Astrocyte (in vitro differentiated cells and primary cell): ENCODE measurements around the gene LPGAT1. TPM values are rescaled to one million over a fixed set of nuclear protein-coding genes. Genes with fewer than 3 reads are reported as not detected.

Experiments used
- DNase-seq: peaks from one replicate; pipeline ENCODE4 v3.0.0-alpha.2; 2010; ENCODE audit warnings: low read depth
- FAIRE-seq: peaks from 2 replicates; lab custom pipeline; 2011; peaks lifted over from hg19 to GRCh38; lab: Jason Lieb, UNC
- H2AFZ ChIP-seq: 2 replicates; pipeline ENCODE4 v1.6.0; 2012; ENCODE audit warnings: low read depth, low read length, inconsistent platforms
- H3K27ac ChIP-seq: 2 replicates; pipeline ENCODE4 v1.5.1; 2011; ENCODE audit warnings: low read depth, low read length, inconsistent platforms
- H3K27me3 ChIP-seq: 2 replicates; pipeline ENCODE4 v1.6.0; 2011; ENCODE audit warnings: low read length, inconsistent platforms; ENCODE audit not compliant: insufficient read depth
- H3K36me3 ChIP-seq: 2 replicates; pipeline ENCODE4 v1.5.1; 2011; ENCODE audit warnings: low read length, inconsistent platforms; ENCODE audit not compliant: insufficient read depth
- H3K4me1 ChIP-seq: 2 replicates; pipeline ENCODE4 v1.5.1; 2011; ENCODE audit warnings: low read length, inconsistent platforms; ENCODE audit not compliant: insufficient read depth
- H3K4me2 ChIP-seq: 2 replicates; pipeline ENCODE4 v1.6.0; 2012; ENCODE audit warnings: low read length, inconsistent platforms
- H3K4me3 ChIP-seq: 2 replicates; pipeline ENCODE4 v1.5.1; 2011; ENCODE audit warnings: low read depth, mild to moderate bottlenecking, low read length, inconsistent platforms; ENCODE audit not compliant: insufficient read depth
- H3K79me2 ChIP-seq: 2 replicates; pipeline ENCODE4 v1.6.0; 2012; ENCODE audit warnings: mild to moderate bottlenecking, low read length, inconsistent platforms; ENCODE audit not compliant: insufficient read depth
- H3K9ac ChIP-seq: 2 replicates; pipeline ENCODE4 v1.6.0; 2012; ENCODE audit warnings: mild to moderate bottlenecking, low read length, inconsistent platforms
- H3K9me3 ChIP-seq: 2 replicates; pipeline ENCODE4 v1.5.1; 2012; ENCODE audit warnings: low read depth, mild to moderate bottlenecking, low read length, inconsistent platforms; ENCODE audit not compliant: insufficient read depth
- H4K20me1 ChIP-seq: 2 replicates; pipeline ENCODE4 v1.6.0; 2012; ENCODE audit warnings: low read length, inconsistent platforms; ENCODE audit not compliant: insufficient read depth
- H3K27ac Mint-ChIP-seq: one replicate; pipeline ENCODE4 v1.8.0; 2021; ENCODE audit warnings: mild to moderate bottlenecking, mixed read lengths; ENCODE audit not compliant: unreplicated experiment
- H3K27me3 Mint-ChIP-seq: one replicate; pipeline ENCODE4 v1.8.0; 2021; ENCODE audit warnings: low read depth, mixed read lengths; ENCODE audit not compliant: unreplicated experiment
- H3K36me3 Mint-ChIP-seq: one replicate; pipeline ENCODE4 v1.8.0; 2021; ENCODE audit warnings: low read depth, mixed read lengths; ENCODE audit not compliant: unreplicated experiment
- H3K4me1 Mint-ChIP-seq: one replicate; pipeline ENCODE4 v1.8.0; 2021; ENCODE audit warnings: low read depth, mixed read lengths; ENCODE audit not compliant: unreplicated experiment
- H3K4me3 Mint-ChIP-seq: one replicate; pipeline ENCODE4 v1.8.0; 2021; ENCODE audit warnings: mild to moderate bottlenecking, moderate library complexity, mixed read lengths; ENCODE audit not compliant: unreplicated experiment
- H3K9me3 Mint-ChIP-seq: one replicate; pipeline ENCODE4 v1.8.0; 2021; ENCODE audit warnings: mild to moderate bottlenecking, mixed read lengths; ENCODE audit not compliant: unreplicated experiment
- CTCF ChIP-seq: IDR thresholded peaks from 2 replicates; pipeline ENCODE4 v1.5.1; 2011; ENCODE audit warnings: low read depth, mild to moderate bottlenecking, inconsistent platforms, low read length, moderate library complexity; ENCODE audit not compliant: insufficient read depth
- EZH2 ChIP-seq: IDR thresholded peaks from 2 replicates; pipeline ENCODE4 v1.6.1; 2012; ENCODE audit warnings: mild to moderate bottlenecking, low read length, inconsistent platforms; ENCODE audit not compliant: insufficient read depth
- total RNA-seq: library from RNA; stranded (reverse); gene quantifications from 2 replicates; pipeline ENCODE4 v1.2.1, GENCODE V29; 2021

LPGAT1 gene
- total RNA-seq, 1 donor from 2014 or later: 36.7 TPM

- DNase-seq: no peak
- FAIRE-seq: no peak
- Mint-ChIP-seq H3K36me3 (peaks cover 3% of the 10 kb centered on the region), H3K4me3 (no peak overlapping the region), H3K27ac (no peak overlapping the region), H3K4me1 (no peaks in the 10 kb centered on the region), H3K9me3 (no peaks in the 10 kb centered on the region), H3K27me3 (no peaks in the 10 kb centered on the region)
- Histone ChIP-seq H3K4me2 (no peak overlapping the region), H2AFZ (no peak overlapping the region), H3K27ac (no peak overlapping the region), H3K9me3 (no peaks in the 10 kb centered on the region), H3K9ac (no peak overlapping the region), H4K20me1 (no peaks in the 10 kb centered on the region), H3K79me2 (no peaks in the 10 kb centered on the region), H3K4me3 (no peak overlapping the region), H3K27me3 (no peaks in the 10 kb centered on the region), H3K4me1 (no peaks in the 10 kb centered on the region), H3K36me3 (peaks cover 2% of the 10 kb centered on the region)
- TF ChIP-seq EZH2 (no peak), CTCF (no peak)
These were observed 49.3 kb downstream of the LPGAT1 start for GRCh38 chr1:211781260-211781659.

GRCh38 chr1:211775170-211775569 is 55.4 kb downstream of the LPGAT1 start:
- no peaks in the 10 kb centered on the region for H3K36me3 Mint-ChIP-seq
- no peak for DNase-seq
- H3K4me1 Mint-ChIP-seq: no peaks in the 10 kb centered on the region
- no peaks in the 10 kb centered on the region for H3K9me3 Mint-ChIP-seq
- H3K9me3 ChIP-seq: no peaks in the 10 kb centered on the region
- H3K4me3 Mint-ChIP-seq: no peak overlapping the region
- no peaks in the 10 kb centered on the region for H3K27me3 Mint-ChIP-seq
- H3K27ac ChIP-seq: no peak overlapping the region
- TF ChIP-seq CTCF (no peak), EZH2 (no peak)
- H4K20me1 ChIP-seq: no peaks in the 10 kb centered on the region
- no peaks in the 10 kb centered on the region for H3K27me3 ChIP-seq
- no peak overlapping the region for H3K4me3 ChIP-seq
- no peak for FAIRE-seq
- peaks cover 3% of the 10 kb centered on the region for H3K36me3 ChIP-seq
- H3K27ac Mint-ChIP-seq: no peak overlapping the region
- no peaks in the 10 kb centered on the region for H3K4me1 ChIP-seq
- no peaks in the 10 kb centered on the region for H3K79me2 ChIP-seq
- no peak overlapping the region for H3K4me2 ChIP-seq
- no peak overlapping the region for H2AFZ ChIP-seq
- no peak overlapping the region for H3K9ac ChIP-seq

GRCh38 chr1:211764701-211765100 is 65.9 kb downstream of the LPGAT1 start:
- Histone ChIP-seq H2AFZ (no peak overlapping the region), H3K27ac (no peak overlapping the region), H3K4me3 (no peak overlapping the region), H3K27me3 (no peaks in the 10 kb centered on the region), H4K20me1 (no peaks in the 10 kb centered on the region), H3K9ac (no peak overlapping the region), H3K4me1 (no peaks in the 10 kb centered on the region), H3K79me2 (no peaks in the 10 kb centered on the region), H3K9me3 (no peaks in the 10 kb centered on the region), H3K4me2 (no peak overlapping the region), H3K36me3 (peaks cover 2% of the 10 kb centered on the region)
- Mint-ChIP-seq H3K4me1 (no peaks in the 10 kb centered on the region), H3K4me3 (no peak overlapping the region), H3K27ac (no peak overlapping the region), H3K9me3 (no peaks in the 10 kb centered on the region), H3K36me3 (peaks cover 9% of the 10 kb centered on the region), H3K27me3 (no peaks in the 10 kb centered on the region)
- DNase-seq: no peak
- TF ChIP-seq EZH2 (no peak), CTCF (no peak)
- no peak for FAIRE-seq
